ENCODE results near the gene ITIH2.
"Not testable (repeated sequence)": the region's sequence is repeated elsewhere in the genome, so short reads cannot be mapped to it uniquely, and the experiment has no call there.

ITIH2 gene

GRCh38 chr10:7700577-7701125 is 2.5 kb upstream of the ITIH2 start:
- DNase-seq, result no peak

- no peak for DNase-seq
Measured at GRCh38 chr10:7701158-7701742, 1.9 kb upstream of the ITIH2 start.

DNA sequence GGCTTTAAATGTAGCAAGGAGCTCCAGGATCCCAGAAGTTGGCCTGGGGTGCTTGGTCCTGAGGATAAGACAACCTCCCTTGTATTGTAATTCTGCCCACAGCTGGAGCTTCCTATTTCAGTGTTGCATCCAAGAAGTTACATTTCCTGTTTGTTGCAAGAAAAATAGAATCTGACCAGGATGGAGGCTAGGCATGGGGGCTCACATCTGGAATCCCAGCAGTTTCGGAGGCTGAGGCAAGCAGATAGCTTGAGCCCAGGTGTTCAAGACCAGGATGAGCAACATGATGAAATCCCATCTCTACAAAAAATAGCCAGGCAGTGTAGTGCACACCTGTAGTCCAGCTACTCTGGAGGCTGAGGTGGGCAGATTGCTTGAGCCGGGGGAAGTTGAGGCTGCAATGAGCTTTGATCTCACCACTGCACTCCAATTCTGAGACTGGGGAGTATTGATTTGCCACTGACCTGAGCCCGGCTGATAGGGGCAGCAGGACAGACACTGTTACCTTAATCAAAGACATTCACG is 766 bp upstream of the ITIH2 start:
- no peak for DNase-seq

DNA sequence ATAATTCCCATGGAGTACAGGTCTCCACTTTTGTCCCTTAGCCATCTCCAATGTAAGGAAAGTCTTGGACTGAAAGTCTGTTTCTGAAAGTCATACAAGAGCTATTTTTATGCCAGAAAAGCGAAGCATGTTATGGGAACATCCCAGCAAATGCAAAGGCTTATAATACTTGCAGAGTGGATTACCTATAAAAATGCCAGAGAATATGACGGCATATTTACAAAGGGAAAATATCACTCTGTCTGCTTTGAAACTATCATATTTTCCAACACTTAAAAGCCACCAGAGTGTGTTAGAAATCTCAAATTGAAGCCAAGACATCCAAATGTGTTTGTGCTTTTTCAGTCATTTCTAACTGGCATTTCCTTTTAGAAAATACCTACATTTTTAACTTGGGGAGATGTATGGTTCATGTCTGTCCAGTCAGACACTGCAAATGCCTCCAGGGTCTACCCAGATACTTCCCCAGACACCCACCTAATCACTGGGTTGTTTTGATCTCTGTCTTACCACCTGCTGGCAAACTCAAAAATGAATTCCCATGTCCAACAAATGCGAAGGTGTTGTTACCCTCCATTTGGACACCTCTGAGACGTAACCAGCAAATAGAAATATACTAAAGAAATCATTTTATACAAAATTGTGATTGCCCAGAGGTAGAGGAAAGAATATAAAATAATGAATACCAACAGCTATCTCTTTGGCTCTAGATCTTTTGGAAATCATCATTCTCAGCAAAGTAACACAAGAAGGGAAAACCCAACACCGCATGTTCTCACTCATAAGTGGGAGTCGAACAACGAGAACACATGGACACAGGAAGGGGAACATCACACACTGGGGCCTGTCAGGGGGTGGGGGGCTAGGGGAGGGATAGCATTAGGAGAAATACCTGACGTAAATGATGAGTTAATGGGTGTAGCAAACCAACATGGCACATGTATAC is 1.2 kb downstream of the ITIH2 start:
- no peak for DNase-seq

DNA sequence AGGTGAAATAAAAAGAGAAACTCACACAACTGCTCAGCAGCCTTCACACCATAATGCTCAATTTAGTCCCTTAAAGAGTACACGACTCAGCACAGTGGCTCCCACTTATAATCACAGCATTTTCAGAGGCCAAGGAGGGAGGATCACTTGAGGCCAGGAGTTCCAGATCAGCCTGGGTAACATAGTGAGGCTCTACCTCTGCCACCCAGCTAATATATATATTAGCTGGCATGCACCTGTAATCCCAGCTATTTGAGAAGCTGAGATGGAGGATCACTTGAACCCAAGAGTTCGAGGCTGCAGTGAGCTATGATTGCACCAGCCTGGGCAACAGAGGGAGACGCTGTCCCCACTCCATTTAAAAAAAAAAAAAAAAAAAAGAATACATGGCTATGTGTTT is 2.2 kb downstream of the ITIH2 start:
- no peak for DNase-seq

DNA sequence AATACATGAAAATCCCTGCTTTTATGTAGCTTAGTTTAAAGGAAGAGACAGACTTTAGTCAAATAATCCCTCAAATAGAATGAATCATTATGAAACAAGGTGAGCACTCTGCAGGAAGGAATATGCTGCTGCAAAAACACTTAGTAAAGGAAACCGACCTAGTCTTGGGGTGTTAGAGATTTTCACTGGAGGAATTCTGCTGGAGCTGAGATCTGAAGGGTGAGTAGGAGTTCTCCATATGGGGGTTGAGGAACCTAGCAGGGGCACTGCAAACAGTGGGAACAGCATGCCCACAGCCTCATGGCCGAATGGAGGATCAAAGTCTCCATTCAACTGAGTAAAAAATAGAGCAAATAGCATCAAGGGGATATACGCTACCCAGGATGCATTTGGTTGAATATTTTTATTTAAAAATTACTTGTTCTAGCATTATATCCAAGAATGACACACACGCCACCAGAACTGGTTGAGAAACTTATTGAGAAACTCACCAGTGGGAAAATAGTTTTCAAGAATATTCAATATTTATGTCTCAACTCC is 3.5 kb downstream of the ITIH2 start:
- DNase-seq, result no peak

DNA sequence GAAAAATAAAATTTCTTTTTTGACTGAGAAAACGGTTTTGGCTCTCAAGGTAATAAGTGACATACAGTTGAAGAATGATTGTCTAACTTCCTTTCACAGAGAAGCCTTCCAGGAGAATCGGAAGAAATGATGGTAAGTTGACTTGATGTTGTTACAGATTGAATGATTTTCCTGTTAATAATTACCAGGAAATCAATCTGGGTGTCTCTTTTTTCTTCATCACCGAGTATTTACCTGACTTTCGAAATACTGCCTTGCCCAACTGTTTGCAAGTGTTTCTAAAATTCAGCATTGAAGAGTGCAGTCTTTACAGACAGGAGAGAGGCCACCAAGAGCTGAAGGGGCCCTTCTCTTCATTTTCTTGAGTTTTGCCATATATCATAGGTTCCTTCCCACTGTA is 4.0 kb downstream of the ITIH2 start:
- no peak for DNase-seq

DNA sequence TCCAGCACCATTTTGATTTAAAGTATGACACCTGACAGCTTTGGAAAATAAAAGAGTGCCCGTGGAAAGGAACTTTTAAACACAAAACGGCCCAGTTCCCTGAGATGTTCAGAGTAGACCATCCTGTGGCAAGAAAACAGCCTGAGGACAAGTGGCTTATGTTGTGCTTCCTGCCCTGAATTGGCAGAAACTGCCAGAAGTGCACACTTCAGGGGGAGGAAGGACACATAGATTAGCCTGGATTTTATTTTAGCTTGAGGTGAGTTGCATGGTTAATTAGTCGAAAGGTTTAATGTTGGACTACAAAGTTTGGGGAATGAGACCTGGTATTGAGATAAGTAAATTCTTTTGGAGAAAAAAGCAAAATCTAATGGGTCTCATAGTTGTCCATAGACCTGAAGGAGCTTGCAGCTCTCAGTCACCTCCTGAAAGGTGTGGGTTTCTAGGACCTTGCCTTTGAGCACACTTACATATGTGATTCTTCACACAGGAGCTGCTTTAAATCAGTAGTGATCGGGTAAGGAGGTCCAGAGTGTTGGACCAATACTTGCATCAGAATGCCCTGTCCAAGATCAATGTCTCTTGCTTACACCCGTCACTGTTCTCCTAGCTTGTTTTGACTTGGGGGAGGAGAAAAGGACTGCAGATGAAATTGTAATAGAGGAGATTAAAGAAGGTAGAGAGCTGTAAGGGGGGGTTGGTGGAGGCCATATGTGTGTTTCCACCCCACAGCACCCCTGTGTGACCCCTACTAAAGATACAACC is 4.9 kb downstream of the ITIH2 start:
- no peak for DNase-seq

GRCh38 chr10:7708832-7709231 is 5.7 kb downstream of the ITIH2 start:
- DNase-seq, result no peak

GRCh38 chr10:7710446-7710845 is 7.3 kb downstream of the ITIH2 start:
- DNase-seq, result no peak

- not testable (repeated sequence) for DNase-seq
Measured at GRCh38 chr10:7711075-7711474, 8.0 kb downstream of the ITIH2 start.

DNA sequence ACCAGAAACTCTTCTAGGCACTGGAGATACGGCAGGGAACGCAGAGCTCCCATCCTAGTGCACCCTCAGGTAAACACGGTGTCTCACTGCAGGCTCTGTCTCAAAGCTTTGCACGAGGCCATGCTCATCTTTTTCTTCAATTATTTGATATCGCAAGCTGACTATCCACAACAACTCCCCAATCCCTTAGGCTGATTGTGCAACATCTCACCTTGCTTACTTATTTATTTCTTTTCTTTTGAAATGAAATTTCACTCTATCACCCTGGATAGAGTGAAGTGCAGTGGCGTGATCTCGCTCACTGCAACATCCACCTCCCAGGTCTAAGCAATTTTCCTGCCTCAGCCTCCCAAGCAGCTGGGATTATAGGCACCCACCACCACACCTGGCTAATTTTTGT is 12.4 kb downstream of the ITIH2 start:
- DNase-seq, result no peak

- no peak for DNase-seq
Measured at GRCh38 chr10:7717767-7718166, 14.7 kb downstream of the ITIH2 start.

DNA sequence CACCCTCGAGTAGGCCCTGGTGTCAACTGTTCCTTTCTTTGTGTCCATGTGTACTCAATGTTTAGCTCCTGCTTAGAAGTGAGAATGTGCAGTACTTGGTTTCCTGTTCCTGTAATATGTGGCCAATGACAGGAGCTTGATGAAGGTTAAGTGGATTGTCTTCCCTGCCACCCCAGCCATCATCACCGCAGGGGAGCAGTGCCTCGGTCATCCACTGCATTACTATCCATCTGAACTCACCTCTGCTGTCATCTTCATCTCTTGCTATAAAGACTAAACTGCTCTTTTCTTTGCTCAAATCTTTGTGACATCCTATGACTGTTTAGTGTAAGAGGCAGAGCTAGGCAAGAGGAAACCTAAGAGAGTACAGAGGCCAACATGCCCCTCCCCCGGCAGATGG is 15.6 kb downstream of the ITIH2 start:
- no peak for DNase-seq

GRCh38 chr10:7720478-7720877 is 17.4 kb downstream of the ITIH2 start:
- no peak for DNase-seq

- no peak for DNase-seq
Measured at GRCh38 chr10:7722927-7723529, 19.9 kb downstream of the ITIH2 start.

GRCh38 chr10:7734821-7735220 is 31.7 kb downstream of the ITIH2 start:
- DNase-seq, result no peak

- DNase-seq, result no peak
Measured at GRCh38 chr10:7738536-7739407, 35.7 kb downstream of the ITIH2 start.

DNA sequence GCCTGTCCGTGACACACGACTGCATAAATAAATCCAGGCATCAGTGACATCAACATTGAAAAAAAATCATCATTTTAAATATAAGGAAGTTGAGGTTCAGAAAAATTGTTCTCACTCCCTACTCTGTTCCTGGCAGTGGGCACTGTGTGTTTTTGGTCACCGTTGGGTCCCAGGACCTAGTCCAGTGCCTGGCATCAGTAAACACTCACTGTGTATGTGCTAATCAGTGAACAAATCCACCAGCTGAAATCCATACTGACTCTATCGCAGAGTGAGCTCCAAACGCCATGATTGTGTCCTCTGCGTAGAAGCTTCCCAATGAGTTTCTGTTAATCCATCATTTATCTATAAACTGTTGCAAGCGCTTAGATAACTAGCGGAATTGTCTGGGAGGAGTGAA is 41.2 kb downstream of the ITIH2 start:
- DNase-seq, result no peak

GRCh38 chr10:7748637-7749036 is 45.5 kb downstream of the ITIH2 start:
- DNase-seq, result not testable (repeated sequence)

DNA sequence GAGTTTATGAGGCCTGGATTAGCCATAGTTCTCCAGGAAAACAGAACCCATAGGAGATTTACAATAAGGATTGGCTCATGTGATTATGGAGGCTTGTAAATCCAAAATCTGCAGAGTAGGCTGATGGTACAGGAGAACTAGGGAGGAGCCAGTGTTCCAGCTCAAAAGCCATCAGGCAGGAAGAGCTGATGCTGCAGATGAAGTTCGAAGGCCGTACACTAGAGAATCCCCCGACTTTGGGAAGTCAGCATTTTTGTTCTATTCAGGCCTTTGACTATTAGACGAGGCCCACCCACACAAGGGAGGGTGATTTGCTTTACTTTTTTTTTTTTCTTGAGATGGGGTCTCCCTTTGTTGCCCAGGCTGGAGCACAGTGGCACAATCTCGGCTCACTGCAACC is 47.1 kb downstream of the ITIH2 start:
- DNase-seq, result no peak
